ENCODE data around the gene DNAJC30. TPM values are rescaled to one million over a fixed set of nuclear protein-coding genes. Genes with fewer than 3 reads are reported as not detected.
"Not testable (repeated sequence)": the region's sequence is repeated elsewhere in the genome, so short reads cannot be mapped to it uniquely, and the experiment has no call there.

DNAJC30 gene
- total RNA-seq, 1 donor from 2014 or later = 10.5 TPM

- intact Hi-C loops (cut with DNase I) = no loop called here
- no peak for ATAC-seq
- DNase-seq (ENCODE audit: low spot score) = no peak
Observed at GRCh38 chr7:73690646-73691045, 7.4 kb upstream of the DNAJC30 start.

GRCh38 chr7:73688288-73688687 lies 5.0 kb upstream of the DNAJC30 start:
- intact Hi-C loops (cut with DNase I) = no loop called here
- ATAC-seq = no peak

GRCh38 chr7:73685311-73685710 lies 2.1 kb upstream of the DNAJC30 start:
- DNase-seq (ENCODE audit: low spot score) (no peak), ATAC-seq (no peak)
- intact Hi-C loops (cut with DNase I) = no loop called here

More at GRCh38 chr7:73688288-73688687, 5.0 kb upstream of the DNAJC30 start:
- DNase-seq (ENCODE audit: low spot score) = no peak

GRCh38 chr7:73683788-73684693 lies 788 bp upstream of the DNAJC30 start:
- ATAC-seq (no peak), DNase-seq (ENCODE audit: low spot score) (no peak)
- intact Hi-C loops (cut with DNase I) = no loop called here

- intact Hi-C loops (cut with DNase I) = no loop called here
- ATAC-seq = no peak
- no peak for DNase-seq (ENCODE audit: low spot score)
Observed at GRCh38 chr7:73682745-73683055, 553 bp downstream of the DNAJC30 start.

GRCh38 chr7:73681031-73681430 lies 2.2 kb downstream of the DNAJC30 start:
- intact Hi-C loops (cut with DNase I) = no loop called here
- ATAC-seq (no peak), DNase-seq (ENCODE audit: low spot score) (no peak)

GRCh38 chr7:73680501-73680900 lies 2.8 kb downstream of the DNAJC30 start:
- ATAC-seq (no peak), DNase-seq (ENCODE audit: low spot score) (no peak)
- intact Hi-C loops (cut with DNase I) = no loop called here

- no peak for DNase-seq (ENCODE audit: low spot score)
- no peak for ATAC-seq
- intact Hi-C loops (cut with DNase I) = no loop called here
Observed at GRCh38 chr7:73679709-73680108, 3.5 kb downstream of the DNAJC30 start.

GRCh38 chr7:73678862-73679261 lies 4.4 kb downstream of the DNAJC30 start:
- ATAC-seq (no peak), DNase-seq (ENCODE audit: low spot score) (no peak)
- intact Hi-C loops (cut with DNase I) = no loop called here

- intact Hi-C loops (cut with DNase I); DNase-seq (ENCODE audit: low spot score); ATAC-seq: not testable (repeated sequence)
Observed at GRCh38 chr7:73676062-73676461, 7.2 kb downstream of the DNAJC30 start.

GRCh38 chr7:73674468-73675124 lies 8.7 kb downstream of the DNAJC30 start:
- no peak for DNase-seq (ENCODE audit: low spot score)
- intact Hi-C loops (cut with DNase I) = no loop called here
- no peak for ATAC-seq

GRCh38 chr7:73671857-73672445 lies 11.3 kb downstream of the DNAJC30 start:
- intact Hi-C loops (cut with DNase I) = no loop called here
- no peak for DNase-seq (ENCODE audit: low spot score)
- ATAC-seq = no peak

DNA sequence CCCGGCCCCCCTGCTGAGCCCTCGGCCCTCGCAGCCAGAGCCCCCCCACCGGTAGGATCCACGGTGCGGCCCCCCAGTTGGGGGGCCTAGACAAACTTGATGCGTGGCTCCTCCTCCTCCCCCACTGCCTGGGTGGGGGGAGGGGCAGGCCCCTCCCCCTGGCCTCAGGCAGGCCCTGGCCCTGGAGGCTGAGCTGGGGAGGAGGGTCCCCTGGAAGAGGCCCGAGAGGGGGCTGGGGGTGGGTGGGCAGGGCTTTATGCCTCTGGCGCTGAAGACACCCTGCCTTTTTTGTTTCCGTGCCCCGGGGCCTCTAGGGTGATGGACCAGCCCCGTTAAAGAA lies 12.0 kb downstream of the DNAJC30 start:
- intact Hi-C loops (cut with DNase I) = no loop called here
- no peak for ATAC-seq
- DNase-seq (ENCODE audit: low spot score) = no peak

- no peak for DNase-seq (ENCODE audit: low spot score)
- no peak for ATAC-seq
- intact Hi-C loops (cut with DNase I) = loop anchor here (5.0 to 10.0 kb wide), 2 partner anchors 58 to 65 kb away; partner anchors contain the start of gene ABHD11
Observed at GRCh38 chr7:73669858-73670385, 13.3 kb downstream of the DNAJC30 start.

DNA sequence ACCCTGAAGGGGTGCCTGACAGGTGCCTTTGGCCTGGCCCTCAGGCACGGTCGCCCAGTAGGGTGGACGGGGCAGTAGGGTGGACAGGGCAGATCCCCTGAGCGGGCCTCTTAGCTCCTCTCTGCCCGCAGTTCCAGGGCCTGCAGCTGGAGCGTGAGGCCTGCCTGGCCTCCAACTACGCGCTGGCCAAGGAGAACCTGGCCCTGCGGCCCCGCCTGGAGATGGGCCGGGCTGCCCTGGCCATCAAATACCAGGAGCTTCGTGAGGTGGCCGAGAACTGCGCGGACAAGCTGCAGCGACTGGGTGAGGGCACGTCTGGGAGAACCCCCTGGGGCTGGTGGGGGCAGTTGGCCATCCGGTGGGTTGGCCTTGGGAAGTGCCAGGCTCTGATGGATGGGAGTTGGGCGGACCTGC lies 14.0 kb downstream of the DNAJC30 start:
- no peak for ATAC-seq
- intact Hi-C loops (cut with DNase I) = loop anchor here (5.0 to 10.0 kb wide), 2 partner anchors 57 to 66 kb away; partner anchors contain the start of gene ABHD11

GRCh38 chr7:73668886-73669230 lies 14.4 kb downstream of the DNAJC30 start:
- ATAC-seq = no peak
- DNase-seq (ENCODE audit: low spot score) = no peak
- intact Hi-C loops (cut with DNase I) = loop anchor here (5.0 to 10.0 kb wide), 2 partner anchors 57 to 66 kb away; partner anchors contain the start of gene ABHD11

More for the DNA sequence above, 14.0 kb downstream of the DNAJC30 start:
- no peak for DNase-seq (ENCODE audit: low spot score)

- intact Hi-C loops (cut with DNase I) = loop anchor here (5.0 to 10.0 kb wide), 2 partner anchors 56 to 67 kb away; partner anchors contain the start of gene ABHD11
- ATAC-seq = peak; percentile 5
- no peak for DNase-seq (ENCODE audit: low spot score)
Observed at GRCh38 chr7:73668103-73668885, 15.0 kb downstream of the DNAJC30 start.

GRCh38 chr7:73667344-73668102 lies 15.7 kb downstream of the DNAJC30 start, which contains the start of gene VPS37D:
Gene VPS37D, plus strand, starts transcription at chr7:73667831. Its CDS starts 128 bp downstream, at chr7:73667959.
- DNase-seq (ENCODE audit: low spot score) = peak; percentile 96
- intact Hi-C loops (cut with DNase I) = loop anchor here (5.0 to 10.0 kb wide), 2 partner anchors 55 to 67 kb away; partner anchors contain the start of gene ABHD11
- ATAC-seq = peak; percentile 96

All from sciatic nerve (tissue), 2 donors.